Osteoblast (primary cell): ENCODE results near the gene B4GALNT3. TPM values are rescaled to one million over a fixed set of nuclear protein-coding genes. Genes with fewer than 3 reads are reported as not detected.
A peak's percentile ranks its signal among the peaks of the same experiment; 100 is the strongest.

ENCODE experiments used
- DNase-seq: peaks from one replicate; pipeline ENCODE4 v3.0.0; 2011; ENCODE audit warnings: low spot score, mixed read lengths; ENCODE audit not compliant: insufficient read length; ENCODE audit errors: missing footprints
- H2AFZ ChIP-seq: 2 replicates; pipeline ENCODE4 v1.6.0; 2011; ENCODE audit warnings: mild to moderate bottlenecking, low read length
- H3K27ac ChIP-seq: 2 replicates; pipeline ENCODE4 v1.5.1; 2011; ENCODE audit warnings: mild to moderate bottlenecking, low read depth, low read length, moderate library complexity
- H3K27me3 ChIP-seq: 2 replicates; pipeline ENCODE4 v1.6.0; 2012; ENCODE audit warnings: mild to moderate bottlenecking, control low read depth, inconsistent platforms, low read length, moderate library complexity; ENCODE audit not compliant: insufficient read depth
- H3K36me3 ChIP-seq: 2 replicates; pipeline ENCODE4 v1.5.1; 2011; ENCODE audit warnings: mild to moderate bottlenecking, low read length, control low read depth, moderate library complexity; ENCODE audit not compliant: insufficient read depth
- H3K4me1 ChIP-seq: 2 replicates; pipeline ENCODE4 v1.5.1; 2011; ENCODE audit warnings: mild to moderate bottlenecking, low read length, control low read depth, moderate library complexity; ENCODE audit not compliant: insufficient read depth
- H3K4me2 ChIP-seq: 2 replicates; pipeline ENCODE4 v1.6.0; 2011; ENCODE audit warnings: mild to moderate bottlenecking, low read length; ENCODE audit not compliant: insufficient read depth
- H3K4me3 ChIP-seq: fragments of 200-600 bp; sonication (generic); 3 replicates; pipeline ENCODE4 v1.5.1; 2012; ENCODE audit warnings: mild to moderate bottlenecking, low read length, inconsistent platforms; ENCODE audit not compliant: insufficient read depth
- H3K79me2 ChIP-seq: 2 replicates; pipeline ENCODE4 v1.6.0; 2012; ENCODE audit warnings: mild to moderate bottlenecking, low read length, control low read depth, inconsistent platforms; ENCODE audit not compliant: insufficient read depth
- H3K9me3 ChIP-seq: 2 replicates; pipeline ENCODE4 v1.5.1; 2011; ENCODE audit warnings: low read depth, low read length, control low read depth
- H4K20me1 ChIP-seq: 2 replicates; pipeline ENCODE4 v1.6.0; 2012; ENCODE audit warnings: mild to moderate bottlenecking, low read length, control low read depth; ENCODE audit not compliant: insufficient read depth
- CTCF ChIP-seq: IDR thresholded peaks from 2 replicates; pipeline ENCODE4 v1.5.1; 2011; ENCODE audit warnings: mild to moderate bottlenecking, low read depth, low read length, moderate library complexity; ENCODE audit errors: extremely low read depth
- total RNA-seq: library from RNA; depleted of rRNA; stranded (reverse); fragments of >200 nt; gene quantifications from 2 replicates; pipeline ENCODE4 v1.2.3, GENCODE V29; 2012

The B4GALNT3 gene
- total RNA-seq, 1 donor, result 0.36 TPM

GRCh38 chr12:442235-442884 lies 17.4 kb upstream of the B4GALNT3 start:
- H3K4me3 ChIP-seq, result no peak overlapping the region
- no peaks in the 10 kb centered on the region for H3K4me1 ChIP-seq
- no peak overlapping the region for H3K4me2 ChIP-seq
- no peak overlapping the region for H3K27ac ChIP-seq
- H3K79me2 ChIP-seq, result no peaks in the 10 kb centered on the region
- no peaks in the 10 kb centered on the region for H3K36me3 ChIP-seq
- no peaks in the 10 kb centered on the region for H3K9me3 ChIP-seq
- no peak overlapping the region for H2AFZ ChIP-seq
- no peaks in the 10 kb centered on the region for H3K27me3 ChIP-seq
- TF ChIP-seq CTCF, result peak; percentile 84
- peak; percentile 88 for DNase-seq
- H4K20me1 ChIP-seq, result no peaks in the 10 kb centered on the region

- DNase-seq, result no peak
- H2AFZ ChIP-seq, result peak overlapping the region; percentile 4
- H3K36me3 ChIP-seq, result no peaks in the 10 kb centered on the region
- H3K4me1 ChIP-seq, result no peaks in the 10 kb centered on the region
- H3K4me2 ChIP-seq, result no peak overlapping the region
- no peak for TF ChIP-seq CTCF
- H3K27me3 ChIP-seq, result peaks cover 20% of the 10 kb centered on the region
- H3K9me3 ChIP-seq, result no peaks in the 10 kb centered on the region
- H3K27ac ChIP-seq, result no peak overlapping the region
- H3K79me2 ChIP-seq, result no peaks in the 10 kb centered on the region
- no peak overlapping the region for H3K4me3 ChIP-seq
- H4K20me1 ChIP-seq, result no peaks in the 10 kb centered on the region
Observed at GRCh38 chr12:447141-447540, 12.6 kb upstream of the B4GALNT3 start.

GRCh38 chr12:449203-449602 lies 10.5 kb upstream of the B4GALNT3 start:
- Histone ChIP-seq H3K9me3 (no peaks in the 10 kb centered on the region), H4K20me1 (no peaks in the 10 kb centered on the region), H3K4me1 (peaks cover 3% of the 10 kb centered on the region), H3K79me2 (no peaks in the 10 kb centered on the region), H3K36me3 (no peaks in the 10 kb centered on the region), H3K4me2 (no peak overlapping the region), H3K27me3 (peaks cover 20% of the 10 kb centered on the region), H3K27ac (no peak overlapping the region), H2AFZ (no peak overlapping the region), H3K4me3 (no peak overlapping the region)
- no peak for DNase-seq
- no peak for TF ChIP-seq CTCF

- Histone ChIP-seq H3K4me2 (no peak overlapping the region), H4K20me1 (no peaks in the 10 kb centered on the region), H3K4me3 (no peak overlapping the region), H3K27ac (no peak overlapping the region), H3K4me1 (peaks cover 3% of the 10 kb centered on the region), H3K79me2 (no peaks in the 10 kb centered on the region), H3K27me3 (peaks cover 30% of the 10 kb centered on the region), H2AFZ (no peak overlapping the region), H3K9me3 (no peaks in the 10 kb centered on the region), H3K36me3 (no peaks in the 10 kb centered on the region)
- TF ChIP-seq CTCF, result no peak
- DNase-seq, result no peak
Observed at GRCh38 chr12:450438-450837, 9.3 kb upstream of the B4GALNT3 start.
